Fibroblast of mammary gland (primary cell): ENCODE results near the gene STRAP.

Experiments used
- DNase-seq: peaks from one replicate; pipeline ENCODE4 v3.0.0-alpha.2; 2010; ENCODE audit warnings: low read depth
- H3K4me3 ChIP-seq: 2 replicates; pipeline ENCODE4 v1.5.1; 2011; ENCODE audit warnings: low read depth, mild to moderate bottlenecking, low read length, moderate library complexity; ENCODE audit not compliant: control insufficient read depth
- CTCF ChIP-seq: conservative IDR thresholded peaks from 2 replicates; pipeline ENCODE4 v1.5.1; 2011; ENCODE audit warnings: low read depth, low read length, inconsistent platforms; ENCODE audit not compliant: control insufficient read depth, insufficient read depth

Gene STRAP

GRCh38 chr12:15882118-15882971 is at the start of gene STRAP:
Gene STRAP, plus strand, starts transcription at chr12:15882387. Its CDS starts 321 bp downstream, at chr12:15882708.
- no peak for TF ChIP-seq CTCF
- H3K4me3 ChIP-seq, result peak within 1 kb of the TSS; percentile 95
- DNase-seq, result peak; percentile 96

GRCh38 chr12:15834575-15834974 is 47.6 kb upstream of the STRAP start:
- no peak for TF ChIP-seq CTCF
- DNase-seq, result peak; percentile 31
- no peak overlapping the region for H3K4me3 ChIP-seq

- peak; percentile 77 for DNase-seq
- no peak overlapping the region for H3K4me3 ChIP-seq
- TF ChIP-seq CTCF, result no peak
Observed at GRCh38 chr12:15837141-15837790, 44.9 kb upstream of the STRAP start.

- no peak overlapping the region for H3K4me3 ChIP-seq
- DNase-seq, result no peak
- no peak for TF ChIP-seq CTCF
Observed at GRCh38 chr12:15839041-15839440, 43.1 kb upstream of the STRAP start.

GRCh38 chr12:15839682-15840081 is 42.5 kb upstream of the STRAP start:
- H3K4me3 ChIP-seq, result no peak overlapping the region
- no peak for TF ChIP-seq CTCF
- no peak for DNase-seq

GRCh38 chr12:15842108-15842507 is 40.1 kb upstream of the STRAP start:
- TF ChIP-seq CTCF, result no peak
- H3K4me3 ChIP-seq, result no peak overlapping the region
- DNase-seq, result peak; percentile 97

GRCh38 chr12:15846887-15847286 is 35.3 kb upstream of the STRAP start:
- no peak overlapping the region for H3K4me3 ChIP-seq
- peak; percentile 89 for DNase-seq
- no peak for TF ChIP-seq CTCF
